ENCODE results near the gene FAH. TPM values are rescaled to one million over a fixed set of nuclear protein-coding genes. Genes with fewer than 3 reads are reported as not detected.

Gene FAH
- total RNA-seq, 1 experiment from 2014 or later = 38.0 TPM

DNA sequence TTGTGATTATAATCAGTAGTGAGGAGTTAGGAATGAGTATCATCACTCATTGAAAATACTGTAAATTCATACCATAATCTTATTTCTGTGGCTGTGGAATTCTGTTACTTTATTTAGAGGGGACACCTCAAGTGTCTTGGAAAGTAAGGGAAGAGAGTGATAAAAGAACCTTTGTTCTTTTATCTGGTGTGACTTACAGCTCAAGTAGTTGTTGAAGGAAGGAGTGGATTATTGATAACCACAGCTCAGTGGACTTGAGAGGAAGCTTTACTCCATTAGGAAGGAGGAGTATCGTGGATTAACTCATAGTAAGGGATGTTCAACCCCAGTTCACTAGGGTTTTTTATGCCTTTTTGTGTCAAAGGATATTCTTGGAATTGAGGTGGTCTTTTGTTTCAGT, 32.2 kb upstream of the FAH start:
- Histone ChIP-seq H3K36me3 (ENCODE audit: control insufficient read depth, insufficient read depth, low read length) (peaks cover 7% of the 10 kb centered on the region; the same call in 1 of the 2 replicates), H3K4me3 (ENCODE audit: low read depth in 2 of 2, low read length in 2 of 2) (no peak overlapping the region), H3K27ac (ENCODE audit: low read length) (no peak overlapping the region), H3K4me1 (ENCODE audit: control insufficient read depth, insufficient read depth, low read length) (peaks cover 4% of the 10 kb centered on the region; the same call in 1 of the 2 replicates), H3K9me3 (ENCODE audit: control insufficient read depth, insufficient read depth, low read depth, low read length) (no peaks in the 10 kb centered on the region), H3K27me3 (ENCODE audit: control insufficient read depth, insufficient read depth, low read length) (no peaks in the 10 kb centered on the region)
- ChIA-PET POLR2A (no interaction called here), CTCF (no interaction called here)
- in situ Hi-C loops (cut with HindIII; ENCODE audit: low pct_unique_long_range_greater_than_20kb, low sequenced_read_pairs) = no loop called here
- TF ChIP-seq, protein P1, sequence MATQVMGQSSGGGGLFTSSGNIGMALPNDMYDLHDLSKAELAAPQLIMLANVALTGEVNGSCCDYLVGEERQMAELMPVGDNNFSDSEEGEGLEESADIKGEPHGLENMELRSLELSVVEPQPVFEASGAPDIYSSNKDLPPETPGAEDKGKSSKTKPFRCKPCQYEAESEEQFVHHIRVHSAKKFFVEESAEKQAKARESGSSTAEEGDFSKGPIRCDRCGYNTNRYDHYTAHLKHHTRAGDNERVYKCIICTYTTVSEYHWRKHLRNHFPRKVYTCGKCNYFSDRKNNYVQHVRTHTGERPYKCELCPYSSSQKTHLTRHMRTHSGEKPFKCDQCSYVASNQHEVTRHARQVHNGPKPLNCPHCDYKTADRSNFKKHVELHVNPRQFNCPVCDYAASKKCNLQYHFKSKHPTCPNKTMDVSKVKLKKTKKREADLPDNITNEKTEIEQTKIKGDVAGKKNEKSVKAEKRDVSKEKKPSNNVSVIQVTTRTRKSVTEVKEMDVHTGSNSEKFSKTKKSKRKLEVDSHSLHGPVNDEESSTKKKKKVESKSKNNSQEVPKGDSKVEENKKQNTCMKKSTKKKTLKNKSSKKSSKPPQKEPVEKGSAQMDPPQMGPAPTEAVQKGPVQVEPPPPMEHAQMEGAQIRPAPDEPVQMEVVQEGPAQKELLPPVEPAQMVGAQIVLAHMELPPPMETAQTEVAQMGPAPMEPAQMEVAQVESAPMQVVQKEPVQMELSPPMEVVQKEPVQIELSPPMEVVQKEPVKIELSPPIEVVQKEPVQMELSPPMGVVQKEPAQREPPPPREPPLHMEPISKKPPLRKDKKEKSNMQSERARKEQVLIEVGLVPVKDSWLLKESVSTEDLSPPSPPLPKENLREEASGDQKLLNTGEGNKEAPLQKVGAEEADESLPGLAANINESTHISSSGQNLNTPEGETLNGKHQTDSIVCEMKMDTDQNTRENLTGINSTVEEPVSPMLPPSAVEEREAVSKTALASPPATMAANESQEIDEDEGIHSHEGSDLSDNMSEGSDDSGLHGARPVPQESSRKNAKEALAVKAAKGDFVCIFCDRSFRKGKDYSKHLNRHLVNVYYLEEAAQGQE (IDR thresholded peaks at IDR 0.05; ENCODE audit: insufficient read depth in 1 of 2, low read depth in 2 of 2, low read length in 1 of 2) = no peak
- no peak for TF ChIP-seq SIN3A (IDR thresholded peaks at IDR 0.05; ENCODE audit: borderline replicate concordance, insufficient read depth, low read depth, low read length)
- TF ChIP-seq POLR2AphosphoS5 (IDR thresholded peaks at IDR 0.05; ENCODE audit: low read depth, low read length) = no peak
- TF ChIP-seq TCF7L2 (IDR thresholded peaks at IDR 0.05; ENCODE audit: low read depth, low read length) = no peak
- TF ChIP-seq, protein P2, sequence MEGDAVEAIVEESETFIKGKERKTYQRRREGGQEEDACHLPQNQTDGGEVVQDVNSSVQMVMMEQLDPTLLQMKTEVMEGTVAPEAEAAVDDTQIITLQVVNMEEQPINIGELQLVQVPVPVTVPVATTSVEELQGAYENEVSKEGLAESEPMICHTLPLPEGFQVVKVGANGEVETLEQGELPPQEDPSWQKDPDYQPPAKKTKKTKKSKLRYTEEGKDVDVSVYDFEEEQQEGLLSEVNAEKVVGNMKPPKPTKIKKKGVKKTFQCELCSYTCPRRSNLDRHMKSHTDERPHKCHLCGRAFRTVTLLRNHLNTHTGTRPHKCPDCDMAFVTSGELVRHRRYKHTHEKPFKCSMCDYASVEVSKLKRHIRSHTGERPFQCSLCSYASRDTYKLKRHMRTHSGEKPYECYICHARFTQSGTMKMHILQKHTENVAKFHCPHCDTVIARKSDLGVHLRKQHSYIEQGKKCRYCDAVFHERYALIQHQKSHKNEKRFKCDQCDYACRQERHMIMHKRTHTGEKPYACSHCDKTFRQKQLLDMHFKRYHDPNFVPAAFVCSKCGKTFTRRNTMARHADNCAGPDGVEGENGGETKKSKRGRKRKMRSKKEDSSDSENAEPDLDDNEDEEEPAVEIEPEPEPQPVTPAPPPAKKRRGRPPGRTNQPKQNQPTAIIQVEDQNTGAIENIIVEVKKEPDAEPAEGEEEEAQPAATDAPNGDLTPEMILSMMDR (IDR thresholded peaks at IDR 0.05) = no peak
- BruUV-seq (replicated peaks) = no TSS peak
- intact Hi-C loops (cut with micrococcal nuclease; ENCODE audit: unreplicated experiment) = no loop called here
- ATAC-seq (no peak), DNase-seq (ENCODE audit: low read depth, low spot score) (no peak)

DNA sequence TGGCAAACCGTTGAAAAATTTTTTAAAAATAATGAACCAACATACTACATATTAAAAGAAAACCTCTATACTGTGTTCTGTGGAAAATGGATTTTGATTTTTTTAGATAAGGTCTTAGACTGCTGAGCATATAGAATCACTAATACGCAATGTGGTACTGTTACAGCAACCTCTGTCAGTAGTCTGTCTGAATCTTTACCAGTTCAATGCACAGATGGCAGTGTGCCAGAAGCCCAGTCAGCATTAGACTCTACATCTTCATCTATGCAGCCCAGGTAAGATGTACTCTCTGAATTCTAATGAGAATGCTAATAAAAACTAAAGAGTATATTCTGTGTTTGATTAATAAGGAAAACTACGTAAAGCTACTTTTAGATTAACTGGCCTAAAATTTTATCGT, 31.3 kb upstream of the FAH start:
- intact Hi-C loops (cut with micrococcal nuclease; ENCODE audit: unreplicated experiment) (no loop called here), in situ Hi-C loops (cut with HindIII; ENCODE audit: low pct_unique_long_range_greater_than_20kb, low sequenced_read_pairs) (no loop called here)
- ChIA-PET CTCF (no interaction called here), POLR2A (no interaction called here)
- H3K27ac ChIP-seq (ENCODE audit: low read length) = no peak overlapping the region
- no TSS peak for BruUV-seq (replicated peaks)
- DNase-seq (ENCODE audit: low read depth, low spot score) = no peak
- no peak for TF ChIP-seq SIN3A (IDR thresholded peaks at IDR 0.05; ENCODE audit: borderline replicate concordance, insufficient read depth, low read depth, low read length)
- TF ChIP-seq POLR2AphosphoS5 (IDR thresholded peaks at IDR 0.05; ENCODE audit: low read depth, low read length) = no peak
- TF ChIP-seq, protein P1 (IDR thresholded peaks at IDR 0.05; ENCODE audit: insufficient read depth in 1 of 2, low read depth in 2 of 2, low read length in 1 of 2) = no peak
- no peak for TF ChIP-seq TCF7L2 (IDR thresholded peaks at IDR 0.05; ENCODE audit: low read depth, low read length)
- TF ChIP-seq, protein P2 (IDR thresholded peaks at IDR 0.05) = no peak
- H3K9me3 ChIP-seq (ENCODE audit: control insufficient read depth, insufficient read depth, low read depth, low read length) = no peaks in the 10 kb centered on the region
- H3K4me3 ChIP-seq (ENCODE audit: low read depth in 2 of 2, low read length in 2 of 2) = no peak overlapping the region
- H3K27me3 ChIP-seq (ENCODE audit: control insufficient read depth, insufficient read depth, low read length) = no peaks in the 10 kb centered on the region
- peaks cover 11% of the 10 kb centered on the region; the same call in 1 of the 2 replicates for H3K36me3 ChIP-seq (ENCODE audit: control insufficient read depth, insufficient read depth, low read length)
- ATAC-seq = no peak
- H3K4me1 ChIP-seq (ENCODE audit: control insufficient read depth, insufficient read depth, low read length) = no peaks in the 10 kb centered on the region
